SU-DHL-6 (cell line): Measurements from ENCODE around the gene MAP7D2.

Source experiments
- CTCF ChIP-seq: fragments of 200-600 bp; sonication (generic); IDR thresholded peaks from one replicate; pipeline ENCODE4 v1.5.1; 2017; ENCODE audit warnings: antibody characterized with exemption, mild to moderate bottlenecking, low read length, moderate library complexity; ENCODE audit not compliant: insufficient read depth, poor library complexity, severe bottlenecking
- EZH2phosphoT487 ChIP-seq: fragments of 200-600 bp; sonication (generic), shearing (Covaris generic); conservative IDR thresholded peaks from 2 replicates; pipeline ENCODE4 v1.6.1; 2018; ENCODE audit warnings: mild to moderate bottlenecking, antibody characterized with exemption, low read length, moderate library complexity, mixed read lengths

DNA sequence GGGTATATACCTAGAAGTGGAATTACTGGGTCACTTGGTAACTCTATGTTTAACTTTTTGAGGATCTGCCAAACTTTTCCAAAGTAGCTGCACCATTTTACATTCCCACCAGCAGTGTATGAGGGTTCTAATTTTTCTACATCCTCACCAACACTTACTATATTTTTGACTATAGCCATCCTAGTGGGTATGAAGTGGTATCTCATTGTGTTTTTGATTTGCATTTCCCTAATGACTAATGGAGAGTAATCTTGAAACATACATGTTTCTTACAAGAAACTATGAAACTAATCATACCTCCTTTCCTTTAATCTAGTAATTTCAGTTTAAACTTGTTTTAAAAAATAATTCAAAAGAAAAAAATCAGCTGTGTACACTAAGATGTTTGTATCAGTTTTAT is 143.7 kb downstream of the MAP7D2 start:
- no peak for TF ChIP-seq CTCF
- no peak for TF ChIP-seq EZH2phosphoT487
